Stimulated activated effector memory CD8-positive, alpha-beta T cell treated with anti-CD3 and anti-CD28 coated beads, Interleukin-12 subunit alpha, Interleukin-12 subunit beta, amount 100 ng/mL, for 72 hours (primary cell): ENCODE results near the gene ERRFI1.
A peak's percentile ranks its signal among the peaks of the same experiment; 100 is the strongest.

Source experiments
- ATAC-seq: fragments of 150-1000 bp; cut with Tn5 transposase; 2 replicates; pipeline ENCODE4 v1.10.0; 2021
- DNase-seq, 2 donors: peaks; one replicate each; pipeline ENCODE4 v3.0.0; 2021 to 2022; ENCODE audit warnings: low spot score in 2 of 2
- H3K27ac Mint-ChIP-seq: one replicate; pipeline ENCODE4 v1.8.0; 2022; ENCODE audit warnings: mild to moderate bottlenecking, mixed read lengths
- H3K36me3 Mint-ChIP-seq: one replicate; pipeline ENCODE4 v1.8.0; 2022; ENCODE audit warnings: mild to moderate bottlenecking, mixed read lengths
- H3K4me1 Mint-ChIP-seq: one replicate; pipeline ENCODE4 v1.8.0; 2022; ENCODE audit warnings: mixed read lengths
- H3K4me3 Mint-ChIP-seq: one replicate; pipeline ENCODE4 v1.8.0; 2022; ENCODE audit warnings: mild to moderate bottlenecking, mixed read lengths
- H3K9me3 Mint-ChIP-seq: one replicate; pipeline ENCODE4 v1.8.0; 2022; ENCODE audit warnings: mixed read lengths

ERRFI1 gene

GRCh38 chr1:8027748-8028570 lies 1.9 kb upstream of the ERRFI1 start:
- Mint-ChIP-seq H3K36me3 (peaks cover 5% of the 10 kb centered on the region), H3K27ac (no peak overlapping the region), H3K4me3 (no peak overlapping the region), H3K9me3 (no peaks in the 10 kb centered on the region), H3K4me1 (peaks cover 15% of the 10 kb centered on the region)
- ATAC-seq (no peak), DNase-seq (no peak)

- no peak for ATAC-seq
- H3K4me1 Mint-ChIP-seq: peaks cover 15% of the 10 kb centered on the region
- no peak for DNase-seq
- H3K9me3 Mint-ChIP-seq: no peaks in the 10 kb centered on the region
- peak overlapping the region; percentile 52 for H3K27ac Mint-ChIP-seq
- H3K36me3 Mint-ChIP-seq: peaks cover 5% of the 10 kb centered on the region
- H3K4me3 Mint-ChIP-seq: peak overlapping the region; percentile 88
Measured at GRCh38 chr1:8026976-8027747, 1.1 kb upstream of the ERRFI1 start.

- Mint-ChIP-seq H3K9me3 (no peaks in the 10 kb centered on the region), H3K4me1 (peaks cover 15% of the 10 kb centered on the region), H3K4me3 (peak overlapping the region; percentile 88), H3K36me3 (peaks cover 5% of the 10 kb centered on the region), H3K27ac (peak overlapping the region; percentile 74)
- DNase-seq: no peak
- peak; percentile 42 for ATAC-seq
Measured at GRCh38 chr1:8025671-8026144, 401 bp downstream of the ERRFI1 start.

- peaks cover 5% of the 10 kb centered on the region for H3K36me3 Mint-ChIP-seq
- H3K27ac Mint-ChIP-seq: peak overlapping the region; percentile 74
- DNase-seq (peak in 1 of 2 donors; percentile 62), ATAC-seq (no peak)
- peak overlapping the region; percentile 88 for H3K4me3 Mint-ChIP-seq
- H3K9me3 Mint-ChIP-seq: no peaks in the 10 kb centered on the region
- peaks cover 15% of the 10 kb centered on the region for H3K4me1 Mint-ChIP-seq
Measured at GRCh38 chr1:8025061-8025670, 943 bp downstream of the ERRFI1 start.

- no peak overlapping the region for H3K4me3 Mint-ChIP-seq
Measured at GRCh38 chr1:8024329-8024728, 1.8 kb downstream of the ERRFI1 start.

GRCh38 chr1:8023995-8024313 lies 2.2 kb downstream of the ERRFI1 start:
- Mint-ChIP-seq H3K36me3 (peaks cover 5% of the 10 kb centered on the region), H3K4me3 (no peak overlapping the region), H3K4me1 (peaks cover 15% of the 10 kb centered on the region), H3K9me3 (no peaks in the 10 kb centered on the region), H3K27ac (no peak overlapping the region)
- no peak for DNase-seq
- ATAC-seq: no peak

More at GRCh38 chr1:8024329-8024728, 1.8 kb downstream of the ERRFI1 start:
- no peak for ATAC-seq
- Mint-ChIP-seq H3K4me1 (peaks cover 15% of the 10 kb centered on the region), H3K9me3 (no peaks in the 10 kb centered on the region), H3K36me3 (peaks cover 5% of the 10 kb centered on the region), H3K27ac (no peak overlapping the region)
- DNase-seq: no peak

GRCh38 chr1:8023287-8023994 lies 2.7 kb downstream of the ERRFI1 start:
- DNase-seq (no peak), ATAC-seq (no peak)
- H3K4me3 Mint-ChIP-seq: no peak overlapping the region
- H3K4me1 Mint-ChIP-seq: peaks cover 15% of the 10 kb centered on the region
- H3K36me3 Mint-ChIP-seq: peaks cover 5% of the 10 kb centered on the region
- H3K27ac Mint-ChIP-seq: no peak overlapping the region
- H3K9me3 Mint-ChIP-seq: no peaks in the 10 kb centered on the region

- no peak overlapping the region for H3K4me3 Mint-ChIP-seq
- H3K9me3 Mint-ChIP-seq: no peaks in the 10 kb centered on the region
- DNase-seq: no peak
- H3K36me3 Mint-ChIP-seq: peaks cover 5% of the 10 kb centered on the region
- ATAC-seq: no peak
- H3K4me1 Mint-ChIP-seq: peaks cover 15% of the 10 kb centered on the region
- no peak overlapping the region for H3K27ac Mint-ChIP-seq
Measured at GRCh38 chr1:8022395-8023286, 3.5 kb downstream of the ERRFI1 start.

GRCh38 chr1:8021676-8022266 lies 4.3 kb downstream of the ERRFI1 start:
- no peak overlapping the region for H3K27ac Mint-ChIP-seq
- H3K9me3 Mint-ChIP-seq: no peaks in the 10 kb centered on the region
- DNase-seq: no peak
- no peak for ATAC-seq
- H3K4me1 Mint-ChIP-seq: peaks cover 11% of the 10 kb centered on the region
- H3K36me3 Mint-ChIP-seq: peaks cover 1% of the 10 kb centered on the region
- H3K4me3 Mint-ChIP-seq: no peak overlapping the region

GRCh38 chr1:8020032-8020431 lies 6.1 kb downstream of the ERRFI1 start:
- peaks cover 1% of the 10 kb centered on the region for H3K4me1 Mint-ChIP-seq
- H3K27ac Mint-ChIP-seq: no peak overlapping the region
- H3K4me3 Mint-ChIP-seq: no peak overlapping the region
- DNase-seq: no peak
- no peaks in the 10 kb centered on the region for H3K9me3 Mint-ChIP-seq
- H3K36me3 Mint-ChIP-seq: no peaks in the 10 kb centered on the region
- ATAC-seq: no peak

GRCh38 chr1:8019229-8019620 lies 6.9 kb downstream of the ERRFI1 start:
- Mint-ChIP-seq H3K4me3 (no peak overlapping the region), H3K36me3 (no peaks in the 10 kb centered on the region), H3K4me1 (no peaks in the 10 kb centered on the region), H3K27ac (no peak overlapping the region), H3K9me3 (no peaks in the 10 kb centered on the region)
- no peak for DNase-seq
- ATAC-seq: no peak

GRCh38 chr1:8018492-8019228 lies 7.4 kb downstream of the ERRFI1 start:
- H3K9me3 Mint-ChIP-seq: no peaks in the 10 kb centered on the region
- DNase-seq (no peak), ATAC-seq (no peak)
- H3K4me1 Mint-ChIP-seq: no peaks in the 10 kb centered on the region
- no peak overlapping the region for H3K4me3 Mint-ChIP-seq
- no peak overlapping the region for H3K27ac Mint-ChIP-seq
- H3K36me3 Mint-ChIP-seq: peaks cover 3% of the 10 kb centered on the region

GRCh38 chr1:8017495-8018197 lies 8.5 kb downstream of the ERRFI1 start:
- ATAC-seq (no peak), DNase-seq (no peak)
- Mint-ChIP-seq H3K4me3 (no peak overlapping the region), H3K9me3 (no peaks in the 10 kb centered on the region), H3K27ac (no peak overlapping the region), H3K36me3 (peaks cover 6% of the 10 kb centered on the region), H3K4me1 (no peaks in the 10 kb centered on the region)
